ENCODE data around the gene HCRTR1.
A peak's percentile ranks its signal among the peaks of the same experiment; 100 is the strongest.

Gene HCRTR1

DNA sequence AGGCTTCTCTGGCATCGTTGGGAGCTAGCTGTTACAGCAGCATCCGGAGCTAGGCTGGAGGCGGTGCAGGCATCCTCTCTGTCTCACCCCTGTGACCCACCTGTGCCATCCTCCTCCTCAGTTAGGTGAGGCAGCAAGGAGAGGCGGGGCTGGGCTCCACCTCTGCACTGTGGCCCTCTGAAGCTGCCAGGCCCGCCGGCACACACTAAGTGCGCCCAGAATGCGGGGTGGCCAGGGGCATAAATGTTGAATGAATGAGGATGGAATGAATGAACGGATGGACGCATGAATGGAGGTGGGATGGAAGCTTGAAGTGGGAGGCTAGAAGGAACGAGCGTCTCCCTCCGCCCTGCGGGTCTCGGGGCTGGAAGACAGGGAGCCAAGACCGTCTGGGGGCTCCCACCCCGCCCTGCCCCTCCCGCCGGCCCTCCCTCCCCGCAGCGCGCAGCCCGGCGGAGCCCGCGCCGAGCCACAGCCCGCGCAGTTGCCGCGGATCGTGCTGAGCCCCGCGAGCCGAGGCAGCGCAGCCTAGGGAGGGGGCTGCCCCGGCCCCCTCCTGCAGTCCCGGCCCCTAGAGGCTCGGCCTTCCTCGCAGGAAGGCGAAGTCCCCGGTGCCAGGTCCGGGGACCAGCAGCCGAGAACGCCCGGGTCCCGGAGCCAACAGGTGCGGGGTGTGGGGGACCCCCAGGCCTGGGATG lies at the start of gene HCRTR1:
Gene HCRTR1, plus strand, starts transcription at position 472 of the 698 bp plus-strand sequence. CDS start 1,504 bp downstream, outside the sequence.
- no peak for DNase-seq

- DNase-seq: no peak
Observed at GRCh38 chr1:31567956-31568570, 49.4 kb upstream of the HCRTR1 start.

DNA sequence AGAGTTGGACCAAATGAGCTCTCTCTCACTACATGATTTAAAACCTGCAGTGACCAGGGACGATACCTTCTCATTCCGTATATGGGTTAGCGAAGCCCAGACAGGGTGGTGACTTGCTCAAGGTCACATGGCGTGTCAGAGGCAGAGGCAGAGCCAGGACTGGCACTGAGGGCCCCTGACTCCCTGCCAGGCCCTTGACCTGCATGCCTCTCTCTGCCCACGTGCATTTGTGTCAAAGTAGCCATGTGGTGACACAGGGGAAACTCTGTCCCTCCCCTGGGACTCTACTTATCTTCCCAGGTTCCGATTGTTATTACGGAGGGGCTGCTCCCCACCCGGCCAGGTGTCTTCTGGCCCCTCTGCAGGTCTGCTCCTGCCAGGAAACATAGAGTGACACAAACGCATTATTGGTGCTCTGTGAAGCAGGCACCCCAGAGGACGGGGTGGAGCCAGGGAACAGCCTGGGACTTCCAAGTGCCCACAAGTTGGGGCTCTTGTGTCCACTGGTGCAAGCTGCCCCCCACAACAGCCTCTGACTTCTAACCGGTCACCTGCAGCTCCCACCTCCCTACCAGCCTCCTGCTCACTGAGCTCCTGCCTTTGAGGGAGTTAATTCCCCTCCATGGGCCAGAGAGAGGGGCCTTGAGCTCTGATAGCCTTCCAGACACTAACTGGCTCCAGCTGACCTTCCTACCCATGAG lies 48.4 kb upstream of the HCRTR1 start:
- DNase-seq: no peak

DNA sequence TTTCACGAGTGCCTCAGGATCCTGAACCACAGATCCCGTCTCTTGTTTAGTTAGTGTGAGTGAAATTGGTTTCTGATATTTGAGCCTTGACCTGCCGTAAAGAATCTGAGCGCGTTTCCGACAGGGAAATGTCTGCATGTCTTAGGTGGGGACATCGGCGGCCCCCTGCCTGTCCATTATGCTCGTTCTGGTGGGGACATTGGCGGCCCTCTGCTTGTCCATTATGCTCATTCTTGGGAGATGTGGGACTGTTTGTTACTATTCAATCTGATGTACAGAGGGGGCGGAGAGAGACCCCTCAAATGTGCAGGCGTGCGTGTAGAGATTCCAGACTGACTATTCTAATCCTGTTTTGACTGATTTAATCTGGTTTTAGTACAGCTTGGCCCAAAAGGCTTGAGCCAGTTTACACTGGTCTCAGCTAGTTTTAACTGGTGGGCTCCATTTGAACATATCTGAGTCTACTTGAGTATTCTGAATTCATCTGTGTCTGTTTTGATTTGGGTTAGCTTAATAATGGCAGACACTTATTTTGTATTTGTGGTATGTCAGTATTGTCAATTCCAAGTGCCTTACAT lies 47.8 kb upstream of the HCRTR1 start:
- no peak for DNase-seq

DNA sequence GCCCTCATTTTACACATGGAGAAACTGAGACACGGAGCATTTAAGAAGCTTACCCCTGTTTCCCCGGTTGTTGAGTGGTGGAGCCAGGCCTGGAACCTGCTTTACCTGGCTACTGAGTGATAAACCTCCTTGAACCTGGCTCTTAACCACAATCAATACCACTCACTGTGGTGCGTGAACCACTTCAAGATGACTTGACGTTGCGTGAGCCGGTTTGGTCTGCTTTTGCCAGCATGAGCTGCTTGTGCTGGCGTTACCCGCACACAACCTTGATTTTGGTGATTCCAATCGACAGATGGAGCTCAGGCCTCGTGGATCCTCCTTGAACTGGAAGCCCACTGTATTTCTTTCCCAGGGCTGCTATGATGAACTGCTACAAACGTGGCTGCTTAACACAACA lies 47.3 kb upstream of the HCRTR1 start:
- DNase-seq: no peak

- no peak for DNase-seq
Observed at GRCh38 chr1:31570906-31571305, 46.6 kb upstream of the HCRTR1 start.

DNA sequence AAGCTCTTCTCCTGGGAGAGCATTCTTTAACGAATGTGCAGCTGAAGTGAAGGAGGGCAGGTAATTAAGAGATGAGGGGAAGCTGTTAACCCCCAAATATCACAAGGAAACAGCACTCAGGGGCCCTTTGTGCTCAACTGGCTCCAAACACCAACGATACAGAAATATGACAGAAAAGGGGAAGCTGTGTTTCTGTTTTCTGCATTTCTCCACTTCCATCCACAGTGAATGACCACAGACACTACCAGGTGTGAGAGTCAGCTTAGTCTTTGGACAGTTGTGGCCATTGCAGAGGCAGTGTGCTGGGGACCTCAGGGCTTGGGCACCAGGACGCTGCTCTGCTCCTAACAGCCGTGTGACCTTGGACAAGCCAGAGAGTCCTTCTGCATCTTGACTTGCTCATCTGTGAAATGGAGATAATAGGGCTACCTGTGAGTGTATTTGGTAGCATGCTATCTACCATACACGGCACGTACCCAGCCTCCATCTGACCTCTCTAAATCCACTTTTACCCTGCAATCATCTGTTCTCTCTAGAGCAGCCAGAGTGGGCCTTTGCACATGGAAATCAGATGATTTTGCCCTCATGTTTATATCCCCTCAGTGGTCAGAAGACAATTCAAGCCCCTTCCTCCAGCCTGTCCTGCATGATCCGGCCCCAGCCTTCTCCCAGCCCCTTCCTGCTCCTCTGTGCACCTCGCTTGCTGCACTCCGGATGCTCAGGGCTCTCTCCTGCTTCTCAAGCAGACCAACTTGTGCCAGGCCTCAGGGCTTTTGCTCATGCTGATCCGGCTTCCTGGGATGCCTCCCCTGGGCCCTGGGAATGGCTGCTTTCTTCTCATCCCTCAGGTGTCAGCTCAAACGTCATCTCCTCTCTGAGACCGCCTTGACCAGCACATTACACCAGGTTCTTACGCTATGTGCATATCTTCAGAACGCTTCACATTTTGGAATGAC lies 45.9 kb upstream of the HCRTR1 start:
- DNase-seq: no peak

- no peak for DNase-seq
Observed at GRCh38 chr1:31572323-31573104, 45.0 kb upstream of the HCRTR1 start.

GRCh38 chr1:31573261-31573660 lies 44.2 kb upstream of the HCRTR1 start:
- DNase-seq: no peak

GRCh38 chr1:31574749-31575368 lies 42.6 kb upstream of the HCRTR1 start:
- DNase-seq: no peak

GRCh38 chr1:31575369-31576140 lies 41.9 kb upstream of the HCRTR1 start:
- DNase-seq: no peak

GRCh38 chr1:31576201-31576669 lies 41.3 kb upstream of the HCRTR1 start, which contains the start of gene TINAGL1:
TINAGL1 (plus strand) TSS chr1:31576515; CDS start chr1:31577149, 634 bp downstream.
- DNase-seq: peak; percentile 57

DNA sequence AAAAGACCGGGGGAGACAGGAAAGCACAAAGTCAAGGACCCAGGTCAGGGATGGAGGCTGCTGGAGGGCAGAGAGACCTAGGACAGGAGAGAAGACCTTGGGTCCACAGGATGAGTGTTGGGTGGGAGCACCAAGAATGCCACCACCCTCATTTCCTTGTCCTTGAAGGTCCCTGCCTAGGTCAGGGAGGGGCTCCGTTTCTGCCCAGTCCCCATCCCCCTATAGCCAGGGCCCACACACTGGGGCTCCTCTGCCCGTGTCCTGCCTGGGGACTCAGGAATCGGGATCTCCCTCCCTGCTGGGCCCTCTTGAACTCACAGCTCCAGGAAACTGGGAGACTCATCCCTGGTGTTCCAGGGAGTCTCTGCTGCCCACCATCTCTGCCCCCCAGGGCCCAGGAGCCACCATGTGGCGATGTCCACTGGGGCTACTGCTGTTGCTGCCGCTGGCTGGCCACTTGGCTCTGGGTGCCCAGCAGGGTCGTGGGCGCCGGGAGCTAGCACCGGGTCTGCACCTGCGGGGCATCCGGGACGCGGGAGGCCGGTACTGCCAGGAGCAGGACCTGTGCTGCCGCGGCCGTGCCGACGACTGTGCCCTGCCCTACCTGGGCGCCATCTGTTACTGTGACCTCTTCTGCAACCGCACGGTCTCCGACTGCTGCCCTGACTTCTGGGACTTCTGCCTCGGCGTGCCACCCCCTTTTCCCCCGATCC lies 40.6 kb upstream of the HCRTR1 start:
- DNase-seq: no peak

DNA sequence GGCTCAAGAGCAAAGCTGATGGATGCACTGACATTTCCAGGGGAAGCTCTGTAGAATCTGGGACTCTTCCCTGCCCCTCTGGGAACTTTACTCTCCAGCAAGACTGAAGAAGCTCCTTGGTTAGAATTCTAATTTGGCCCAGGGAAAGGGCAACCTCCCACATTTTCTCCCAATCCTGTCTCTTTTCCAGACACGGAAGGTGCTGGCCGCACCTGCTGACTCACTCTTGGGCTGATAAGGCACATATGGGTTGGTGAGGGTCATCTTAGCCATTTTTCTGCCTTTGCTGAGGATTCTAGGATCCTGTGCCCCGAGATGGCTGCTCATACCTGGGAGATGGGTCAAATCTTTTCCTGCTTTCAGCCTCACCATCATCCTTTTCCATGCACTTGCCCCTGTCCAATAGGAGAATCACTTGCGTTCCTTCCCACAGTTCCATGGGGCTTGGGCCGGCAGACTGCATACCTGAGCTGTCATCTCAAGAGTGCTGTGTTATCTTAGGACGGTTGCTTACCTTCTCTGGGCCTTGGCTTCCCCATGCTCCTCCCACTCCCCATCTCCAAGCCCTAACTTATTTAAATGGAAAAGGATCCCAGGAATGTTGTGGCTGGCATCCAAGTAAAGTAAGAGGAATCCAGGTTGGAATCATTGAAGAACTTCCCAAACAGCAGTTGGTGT lies 39.8 kb upstream of the HCRTR1 start:
- DNase-seq: no peak

- DNase-seq: peak; percentile 59
Observed at GRCh38 chr1:31579374-31579773, 38.1 kb upstream of the HCRTR1 start.

DNA sequence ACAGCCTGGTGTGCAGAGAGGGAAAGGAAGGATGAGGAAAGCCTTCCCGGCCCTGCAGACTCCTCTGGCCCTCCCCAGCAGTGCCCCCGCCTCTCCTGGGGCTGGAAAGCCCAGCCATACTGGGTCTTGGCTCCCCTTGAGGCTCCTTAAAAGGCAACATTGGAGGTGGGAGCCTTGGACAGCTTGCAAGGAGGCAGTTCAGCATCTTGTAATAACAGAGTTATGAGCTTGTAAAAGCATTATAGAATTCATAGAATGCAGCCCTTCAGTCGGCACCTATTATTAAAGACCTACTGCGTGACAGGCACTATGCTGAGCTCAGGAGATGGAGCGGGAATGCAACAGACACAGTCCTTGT lies 37.0 kb upstream of the HCRTR1 start:
- DNase-seq: no peak

DNA sequence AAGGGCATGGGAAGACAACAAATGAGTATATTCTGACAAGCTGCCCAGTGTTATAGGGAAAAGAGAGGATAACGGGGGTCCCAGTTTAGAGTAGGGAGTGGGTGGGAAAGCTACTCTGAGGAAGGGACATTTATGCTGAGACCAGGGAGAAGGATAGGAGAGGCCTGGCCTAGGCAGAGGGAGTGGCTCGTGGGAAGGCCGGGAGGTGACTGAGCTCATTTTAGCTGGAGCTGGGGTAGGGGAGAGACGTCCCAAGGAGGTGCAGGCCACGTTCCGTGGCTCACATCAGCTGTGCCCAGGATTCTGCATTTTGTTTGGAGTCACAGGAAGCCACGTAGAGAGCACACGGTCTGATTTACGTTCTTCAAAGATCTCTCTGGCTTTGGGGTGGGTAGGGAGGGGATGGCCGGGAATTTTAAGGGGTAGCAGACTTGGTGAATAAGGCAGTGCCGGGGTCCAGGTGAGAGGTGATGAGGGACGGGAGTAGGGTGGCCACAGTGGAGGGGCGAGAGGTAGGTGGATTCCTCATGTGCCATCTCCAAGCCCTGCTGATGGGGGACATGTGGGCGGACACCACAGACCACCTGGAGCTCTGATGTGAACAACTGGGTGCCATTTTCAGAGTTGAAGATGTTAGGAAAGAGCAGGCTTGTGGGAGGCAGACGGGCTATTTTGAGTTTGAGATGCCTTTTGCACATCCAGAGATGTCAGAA lies 36.4 kb upstream of the HCRTR1 start:
- DNase-seq: no peak

Measured in right hindlimb (tissue), 1 donor.